HL-60 (cell line): Measurements from ENCODE around the gene METRN.
"Not testable (repeated sequence)": the region's sequence is repeated elsewhere in the genome, so short reads cannot be mapped to it uniquely, and the experiment has no call there.

Source experiments
- DNase-seq, 2 experiments: peaks; one replicate each; pipeline ENCODE4 v3.0.0-alpha.2; 2010 to 2020; ENCODE audit warnings: low read depth in 1 of 2, low spot score in 1 of 2
- H3K27ac ChIP-seq: fragments of 250-450 bp; sonication (Bioruptor Pico); replicated peaks from 2 replicates; pipeline ENCODE4 v1.5.1; 2020; ENCODE audit warnings: mild to moderate bottlenecking, moderate library complexity
- H3K27me3 ChIP-seq: fragments of 250-450 bp; sonication (Bioruptor Pico); 2 replicates; pipeline ENCODE4 v1.5.1; 2021; ENCODE audit warnings: mild to moderate bottlenecking, moderate library complexity; ENCODE audit not compliant: insufficient read depth, poor library complexity, severe bottlenecking
- H3K4me3 ChIP-seq: replicated peaks from 2 replicates; pipeline ENCODE4 v1.5.1; 2011; ENCODE audit warnings: mild to moderate bottlenecking, control low read depth, low read length; ENCODE audit not compliant: insufficient read depth
- CTCF ChIP-seq: IDR thresholded peaks from one replicate; pipeline ENCODE4 v1.5.1; 2011; ENCODE audit warnings: low read length, control low read depth, inconsistent platforms; ENCODE audit not compliant: insufficient read depth
- GABPA ChIP-seq: IDR thresholded peaks from 2 replicates; pipeline ENCODE4 v1.6.1; 2012; ENCODE audit warnings: low read depth
- POLR2AphosphoS5 ChIP-seq: IDR thresholded peaks from 2 replicates; pipeline ENCODE4 v1.6.1; 2012; ENCODE audit warnings: low read depth
- SPI1 ChIP-seq: IDR thresholded peaks from 2 replicates; pipeline ENCODE4 v1.6.1; 2012; ENCODE audit warnings: low read depth, mild to moderate bottlenecking, borderline replicate concordance
- TF ChIP-seq, protein P1 (sequence below): IDR thresholded peaks from 2 replicates; pipeline ENCODE4 v1.6.1; 2012; ENCODE audit warnings: low read depth; ENCODE audit not compliant: insufficient replicate concordance

METRN gene

GRCh38 chr16:687499-687898 lies 27.4 kb upstream of the METRN start:
- Histone ChIP-seq H3K27me3 (peaks cover 4% of the 10 kb centered on the region), H3K27ac (no peak overlapping the region), H3K4me3 (no peak overlapping the region)
- no peak for TF ChIP-seq CTCF
- no peak for TF ChIP-seq SPI1
- TF ChIP-seq, protein P1, sequence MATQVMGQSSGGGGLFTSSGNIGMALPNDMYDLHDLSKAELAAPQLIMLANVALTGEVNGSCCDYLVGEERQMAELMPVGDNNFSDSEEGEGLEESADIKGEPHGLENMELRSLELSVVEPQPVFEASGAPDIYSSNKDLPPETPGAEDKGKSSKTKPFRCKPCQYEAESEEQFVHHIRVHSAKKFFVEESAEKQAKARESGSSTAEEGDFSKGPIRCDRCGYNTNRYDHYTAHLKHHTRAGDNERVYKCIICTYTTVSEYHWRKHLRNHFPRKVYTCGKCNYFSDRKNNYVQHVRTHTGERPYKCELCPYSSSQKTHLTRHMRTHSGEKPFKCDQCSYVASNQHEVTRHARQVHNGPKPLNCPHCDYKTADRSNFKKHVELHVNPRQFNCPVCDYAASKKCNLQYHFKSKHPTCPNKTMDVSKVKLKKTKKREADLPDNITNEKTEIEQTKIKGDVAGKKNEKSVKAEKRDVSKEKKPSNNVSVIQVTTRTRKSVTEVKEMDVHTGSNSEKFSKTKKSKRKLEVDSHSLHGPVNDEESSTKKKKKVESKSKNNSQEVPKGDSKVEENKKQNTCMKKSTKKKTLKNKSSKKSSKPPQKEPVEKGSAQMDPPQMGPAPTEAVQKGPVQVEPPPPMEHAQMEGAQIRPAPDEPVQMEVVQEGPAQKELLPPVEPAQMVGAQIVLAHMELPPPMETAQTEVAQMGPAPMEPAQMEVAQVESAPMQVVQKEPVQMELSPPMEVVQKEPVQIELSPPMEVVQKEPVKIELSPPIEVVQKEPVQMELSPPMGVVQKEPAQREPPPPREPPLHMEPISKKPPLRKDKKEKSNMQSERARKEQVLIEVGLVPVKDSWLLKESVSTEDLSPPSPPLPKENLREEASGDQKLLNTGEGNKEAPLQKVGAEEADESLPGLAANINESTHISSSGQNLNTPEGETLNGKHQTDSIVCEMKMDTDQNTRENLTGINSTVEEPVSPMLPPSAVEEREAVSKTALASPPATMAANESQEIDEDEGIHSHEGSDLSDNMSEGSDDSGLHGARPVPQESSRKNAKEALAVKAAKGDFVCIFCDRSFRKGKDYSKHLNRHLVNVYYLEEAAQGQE = no peak
- TF ChIP-seq GABPA = no peak
- no peak for TF ChIP-seq POLR2AphosphoS5
- no peak for DNase-seq

- TF ChIP-seq, protein P1 = no peak
- no peak for TF ChIP-seq GABPA
- TF ChIP-seq CTCF = no peak
- no peak for TF ChIP-seq POLR2AphosphoS5
- TF ChIP-seq SPI1 = no peak
- DNase-seq = no peak
- peaks cover 18% of the 10 kb centered on the region for H3K27me3 ChIP-seq
- peak overlapping the region; percentile 89 for H3K27ac ChIP-seq
- peak overlapping the region; percentile 90 for H3K4me3 ChIP-seq
Observed at GRCh38 chr16:689175-689897, 25.6 kb upstream of the METRN start.

GRCh38 chr16:691242-691641 lies 23.7 kb upstream of the METRN start:
- H3K4me3 ChIP-seq, H3K27ac ChIP-seq, DNase-seq: not testable (repeated sequence)
- peaks cover 34% of the 10 kb centered on the region for H3K27me3 ChIP-seq

DNA sequence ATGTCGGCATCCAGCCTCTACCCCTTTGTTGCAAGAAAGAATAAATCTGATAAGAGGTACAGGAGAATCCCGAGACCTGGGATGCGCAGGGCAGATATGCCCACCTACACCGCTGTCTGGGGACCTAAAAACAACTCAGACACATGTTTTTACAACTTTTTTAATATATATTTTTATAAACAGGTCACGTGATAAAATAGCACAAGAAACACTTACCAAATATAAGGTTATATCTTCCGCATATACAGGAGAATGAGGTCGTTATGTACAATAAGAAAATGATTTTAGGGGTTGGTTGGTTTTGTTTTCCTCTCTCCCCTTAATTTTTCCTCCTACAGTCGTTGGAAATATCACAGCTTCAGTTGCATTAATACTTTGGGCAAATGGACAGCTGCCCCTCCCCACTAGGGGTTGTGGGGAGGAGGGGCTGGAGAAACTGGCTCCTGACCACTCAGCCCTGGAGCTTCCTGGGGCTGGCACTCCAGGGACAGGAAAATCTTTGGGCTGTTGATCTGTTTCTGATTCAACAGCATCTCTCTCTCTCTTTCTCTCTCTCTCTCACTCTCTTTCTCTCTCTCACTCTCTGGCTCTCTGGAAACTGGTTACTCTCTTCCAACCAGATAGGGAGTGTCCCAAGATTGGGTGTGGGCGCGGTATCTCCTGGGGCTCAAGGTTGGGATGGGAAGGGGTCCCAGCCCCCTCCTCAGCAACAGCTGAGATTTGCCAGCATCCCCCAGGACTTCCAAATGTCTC lies 22.4 kb upstream of the METRN start:
- TF ChIP-seq SPI1 = no peak
- TF ChIP-seq POLR2AphosphoS5 = no peak
- TF ChIP-seq, protein P1 = no peak
- no peak for TF ChIP-seq CTCF
- no peak for TF ChIP-seq GABPA
- H3K4me3 ChIP-seq = no peak overlapping the region

More for the DNA sequence above, 22.4 kb upstream of the METRN start:
- H3K27ac ChIP-seq = no peak overlapping the region
- H3K27me3 ChIP-seq = peaks cover 36% of the 10 kb centered on the region
- no peak for DNase-seq
